ENCODE data around the gene CFL2.

The CFL2 gene

GRCh38 chr14:34722723-34723545, 8.5 kb upstream of the CFL2 start:
- Histone ChIP-seq H3K27ac (ENCODE audit: low read depth, low read length, poor library complexity, severe bottlenecking) (no peak overlapping the region), H4K20me1 (ENCODE audit: insufficient read depth, low read length) (no peaks in the 10 kb centered on the region), H3K9me3 (ENCODE audit: low read length) (peaks cover 9% of the 10 kb centered on the region; the same call in 1 of the 2 replicates), H3K9ac (ENCODE audit: low read length) (no peak overlapping the region), H2AFZ (ENCODE audit: low read length) (no peak overlapping the region), H3K9me2 (ENCODE audit: low read depth, low read length) (no peaks in the 10 kb centered on the region), H3K27me3 (ENCODE audit: insufficient read depth, low read length) (no peaks in the 10 kb centered on the region; the same call in 1 of the 2 replicates), H3K4me2 (ENCODE audit: low read length) (no peak overlapping the region), H3K36me3 (ENCODE audit: insufficient read depth, low read length) (no peaks in the 10 kb centered on the region; the same call in 1 of the 2 replicates), H3K4me1 (ENCODE audit: insufficient read depth, low read length, severe bottlenecking) (no peaks in the 10 kb centered on the region), H3K79me2 (ENCODE audit: insufficient read depth, low read length) (no peaks in the 10 kb centered on the region), H3F3A (ENCODE audit: insufficient read depth, low read length) (no peaks in the 10 kb centered on the region), H3K4me3 (ENCODE audit: low read depth, low read length, poor library complexity, severe bottlenecking) (no peak overlapping the region)
- TF ChIP-seq EZH2 (IDR thresholded peaks at IDR 0.05; ENCODE audit: borderline replicate concordance, low read length) (no peak), CTCF (IDR thresholded peaks at IDR 0.05; ENCODE audit: low read length) (peak; percentile 76)

DNA sequence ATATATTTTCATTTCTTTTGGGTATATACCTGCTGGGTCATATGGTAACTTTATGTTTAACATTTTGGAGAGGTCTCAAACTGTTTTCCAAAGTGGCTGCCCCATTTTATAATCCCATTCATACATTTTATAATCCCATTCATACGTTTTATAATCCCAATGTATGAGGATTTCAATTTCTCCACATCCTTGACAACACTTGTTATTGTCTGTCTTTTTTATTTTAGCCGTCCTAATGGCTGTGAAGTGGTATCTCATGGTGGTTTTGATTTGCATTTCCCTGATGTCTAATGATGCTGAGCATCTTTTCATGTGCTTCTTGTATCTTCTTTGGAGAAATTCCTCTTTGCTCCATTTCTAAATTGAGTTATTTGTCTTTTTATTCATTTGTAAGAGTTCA, 6.7 kb upstream of the CFL2 start:
- Histone ChIP-seq H4K20me1 (ENCODE audit: insufficient read depth, low read length) (no peaks in the 10 kb centered on the region), H3K9me3 (ENCODE audit: low read length) (peaks cover 6% of the 10 kb centered on the region; the same call in 1 of the 2 replicates), H3K4me2 (ENCODE audit: low read length) (no peak overlapping the region), H3K27me3 (ENCODE audit: insufficient read depth, low read length) (no peaks in the 10 kb centered on the region; the same call in 1 of the 2 replicates), H3K9ac (ENCODE audit: low read length) (no peak overlapping the region), H3K4me3 (ENCODE audit: low read depth, low read length, poor library complexity, severe bottlenecking) (no peak overlapping the region), H3K27ac (ENCODE audit: low read depth, low read length, poor library complexity, severe bottlenecking) (no peak overlapping the region), H2AFZ (ENCODE audit: low read length) (no peak overlapping the region), H3K9me2 (ENCODE audit: low read depth, low read length) (no peaks in the 10 kb centered on the region), H3K36me3 (ENCODE audit: insufficient read depth, low read length) (no peaks in the 10 kb centered on the region; the same call in 1 of the 2 replicates), H3K79me2 (ENCODE audit: insufficient read depth, low read length) (no peaks in the 10 kb centered on the region), H3K4me1 (ENCODE audit: insufficient read depth, low read length, severe bottlenecking) (no peaks in the 10 kb centered on the region), H3F3A (ENCODE audit: insufficient read depth, low read length) (no peaks in the 10 kb centered on the region)
- TF ChIP-seq EZH2 (IDR thresholded peaks at IDR 0.05; ENCODE audit: borderline replicate concordance, low read length), result no peak
- no peak for TF ChIP-seq CTCF (IDR thresholded peaks at IDR 0.05; ENCODE audit: low read length)

- Histone ChIP-seq H3K4me2 (ENCODE audit: low read length) (no peak overlapping the region), H3F3A (ENCODE audit: insufficient read depth, low read length) (0 out of 2 replicates have a peak, but pooled peaks cover 4% of the 10 kb centered on the region), H3K36me3 (ENCODE audit: insufficient read depth, low read length) (no peaks in the 10 kb centered on the region; the same call in none of the 2 replicates), H4K20me1 (ENCODE audit: insufficient read depth, low read length) (no peaks in the 10 kb centered on the region), H3K4me3 (ENCODE audit: low read depth, low read length, poor library complexity, severe bottlenecking) (no peak overlapping the region), H2AFZ (ENCODE audit: low read length) (no peak overlapping the region), H3K9ac (ENCODE audit: low read length) (no peak overlapping the region), H3K27ac (ENCODE audit: low read depth, low read length, poor library complexity, severe bottlenecking) (no peak overlapping the region), H3K79me2 (ENCODE audit: insufficient read depth, low read length) (peaks cover under 1% of the 10 kb centered on the region; the same call in 1 of the 2 replicates), H3K27me3 (ENCODE audit: insufficient read depth, low read length) (no peaks in the 10 kb centered on the region; the same call in 1 of the 2 replicates), H3K4me1 (ENCODE audit: insufficient read depth, low read length, severe bottlenecking) (peaks cover 7% of the 10 kb centered on the region), H3K9me2 (ENCODE audit: low read depth, low read length) (no peaks in the 10 kb centered on the region), H3K9me3 (ENCODE audit: low read length) (peaks cover 6% of the 10 kb centered on the region; the same call in 1 of the 2 replicates)
- TF ChIP-seq EZH2 (IDR thresholded peaks at IDR 0.05; ENCODE audit: borderline replicate concordance, low read length), result no peak
- no peak for TF ChIP-seq CTCF (IDR thresholded peaks at IDR 0.05; ENCODE audit: low read length)
Observed at GRCh38 chr14:34718750-34719304, 4.4 kb upstream of the CFL2 start.

Data from OCI-LY1 (cell line).